Muscle layer of duodenum (tissue), 2 donors: Measurements from ENCODE around the gene YIF1B.
"Not testable (repeated sequence)": the region's sequence is repeated elsewhere in the genome, so short reads cannot be mapped to it uniquely, and the experiment has no call there.

Experiments
- H3K27ac ChIP-seq: one replicate; pipeline ENCODE4 v1.7.0; 2013; ENCODE audit warnings: mild to moderate bottlenecking, low read length
- H3K27me3 ChIP-seq: one replicate; pipeline ENCODE4 v1.7.0; 2013; ENCODE audit warnings: low read depth, mild to moderate bottlenecking, control low read depth, low read length
- H3K36me3 ChIP-seq, 2 donors: one replicate each; pipeline ENCODE4 v1.7.0; 2013; ENCODE audit warnings: low read length in 2 of 2, control low read depth in 1 of 2, mild to moderate bottlenecking in 1 of 2; ENCODE audit not compliant: insufficient read depth in 2 of 2, control insufficient read depth in 1 of 2
- H3K4me1 ChIP-seq, 2 donors: one replicate each; pipeline ENCODE4 v1.7.0; 2013; ENCODE audit warnings: low read length in 2 of 2, mild to moderate bottlenecking in 2 of 2, control low read depth in 1 of 2, moderate library complexity in 1 of 2; ENCODE audit not compliant: insufficient read depth in 2 of 2, control insufficient read depth in 1 of 2
- H3K4me3 ChIP-seq, 2 donors: one replicate each; pipeline ENCODE4 v1.7.0; 2013; ENCODE audit warnings: low read length in 2 of 2, low read depth in 1 of 2, mild to moderate bottlenecking in 1 of 2
- H3K9me3 ChIP-seq, 2 donors: one replicate each; pipeline ENCODE4 v1.7.0; 2013; ENCODE audit warnings: low read length in 2 of 2, control low read depth in 1 of 2, mild to moderate bottlenecking in 1 of 2; ENCODE audit not compliant: control insufficient read depth in 1 of 2
- donor health status: healthy.

The YIF1B gene

GRCh38 chr19:38352611-38353010, 36.9 kb upstream of the YIF1B start:
- Histone ChIP-seq H3K4me1 (no peaks in the 10 kb centered on the region), H3K27me3 (peaks cover 8% of the 10 kb centered on the region), H3K9me3 (no peaks in the 10 kb centered on the region), H3K36me3 (no peaks in the 10 kb centered on the region), H3K4me3 (no peak overlapping the region), H3K27ac (no peak overlapping the region)

GRCh38 chr19:38351865-38352395, 36.2 kb upstream of the YIF1B start:
- peaks cover 8% of the 10 kb centered on the region for H3K27me3 ChIP-seq

GRCh38 chr19:38350883-38351282, 35.1 kb upstream of the YIF1B start:
- Histone ChIP-seq H3K36me3 (no peaks in the 10 kb centered on the region), H3K27me3 (peaks cover 8% of the 10 kb centered on the region), H3K9me3 (no peaks in the 10 kb centered on the region), H3K4me1 (no peaks in the 10 kb centered on the region), H3K4me3 (no peak overlapping the region), H3K27ac (no peak overlapping the region)

More at GRCh38 chr19:38351865-38352395, 36.2 kb upstream of the YIF1B start:
- no peaks in the 10 kb centered on the region for H3K9me3 ChIP-seq
- H3K4me1 ChIP-seq: no peaks in the 10 kb centered on the region
- no peaks in the 10 kb centered on the region for H3K36me3 ChIP-seq
- no peak overlapping the region for H3K27ac ChIP-seq
- no peak overlapping the region for H3K4me3 ChIP-seq

- Histone ChIP-seq H3K9me3 (no peaks in the 10 kb centered on the region), H3K27ac (no peak overlapping the region), H3K4me1 (no peaks in the 10 kb centered on the region), H3K27me3 (peaks cover under 1% of the 10 kb centered on the region), H3K4me3 (no peak overlapping the region), H3K36me3 (peaks cover 0 to 4% of the 10 kb centered on the region in 2 donors)
Measured at GRCh38 chr19:38346837-38347236, 31.1 kb upstream of the YIF1B start.

- Histone ChIP-seq H3K4me1 (peaks cover 0 to 4% of the 10 kb centered on the region in 2 donors), H3K4me3 (no peak overlapping the region), H3K27me3 (no peaks in the 10 kb centered on the region), H3K9me3 (no peaks in the 10 kb centered on the region), H3K36me3 (peaks cover 0 to 4% of the 10 kb centered on the region in 2 donors), H3K27ac (no peak overlapping the region)
Measured at GRCh38 chr19:38340927-38341326, 25.2 kb upstream of the YIF1B start.

- not testable (repeated sequence) for H3K4me1 ChIP-seq, H3K4me3 ChIP-seq, H3K27ac ChIP-seq, H3K27me3 ChIP-seq, H3K36me3 ChIP-seq, H3K9me3 ChIP-seq
Measured at GRCh38 chr19:38339011-38339410, 23.3 kb upstream of the YIF1B start.

- no peaks in the 10 kb centered on the region for H3K9me3 ChIP-seq
- H3K27ac ChIP-seq: no peak overlapping the region
- H3K36me3 ChIP-seq: no peaks in the 10 kb centered on the region
- peaks cover 0 to 4% of the 10 kb centered on the region in 2 donors for H3K4me1 ChIP-seq
- H3K27me3 ChIP-seq: no peaks in the 10 kb centered on the region
- H3K4me3 ChIP-seq: peak overlapping the region; percentile 76 to 88
Measured at GRCh38 chr19:38337360-38337653, 21.6 kb upstream of the YIF1B start.

GRCh38 chr19:38336638-38337359, 21.1 kb upstream of the YIF1B start:
- Histone ChIP-seq H3K4me1 (peaks cover 0 to 4% of the 10 kb centered on the region in 2 donors), H3K4me3 (peak overlapping the region; percentile 76 to 88), H3K27me3 (no peaks in the 10 kb centered on the region), H3K27ac (peak overlapping the region; percentile 87), H3K36me3 (no peaks in the 10 kb centered on the region), H3K9me3 (no peaks in the 10 kb centered on the region)

- Histone ChIP-seq H3K4me1 (peaks cover 0 to 4% of the 10 kb centered on the region in 2 donors), H3K27ac (peak overlapping the region; percentile 88), H3K27me3 (no peaks in the 10 kb centered on the region), H3K4me3 (peak overlapping the region; percentile 76 to 88), H3K9me3 (no peaks in the 10 kb centered on the region), H3K36me3 (no peaks in the 10 kb centered on the region)
Measured at GRCh38 chr19:38335949-38336637, 20.3 kb upstream of the YIF1B start.

- H3K4me1 ChIP-seq: peaks cover 0 to 4% of the 10 kb centered on the region in 2 donors
- H3K4me3 ChIP-seq: no peak overlapping the region
- H3K36me3 ChIP-seq: peaks cover 0 to 2% of the 10 kb centered on the region in 2 donors
- no peaks in the 10 kb centered on the region for H3K27me3 ChIP-seq
- no peak overlapping the region for H3K27ac ChIP-seq
- H3K9me3 ChIP-seq: no peaks in the 10 kb centered on the region
Measured at GRCh38 chr19:38333245-38333644, 17.5 kb upstream of the YIF1B start.

GRCh38 chr19:38331728-38332127, 16.0 kb upstream of the YIF1B start:
- no peak overlapping the region for H3K4me3 ChIP-seq
- peaks cover 9 to 11% of the 10 kb centered on the region in 2 donors for H3K36me3 ChIP-seq
- H3K27ac ChIP-seq: no peak overlapping the region
- no peaks in the 10 kb centered on the region for H3K27me3 ChIP-seq
- no peaks in the 10 kb centered on the region for H3K9me3 ChIP-seq
- no peaks in the 10 kb centered on the region for H3K4me1 ChIP-seq
